ENCODE measurements around the gene TXN2.
A peak's percentile ranks its signal among the peaks of the same experiment; 100 is the strongest.
"Not testable (repeated sequence)": the region's sequence is repeated elsewhere in the genome, so short reads cannot be mapped to it uniquely, and the experiment has no call there.

The TXN2 gene

DNA sequence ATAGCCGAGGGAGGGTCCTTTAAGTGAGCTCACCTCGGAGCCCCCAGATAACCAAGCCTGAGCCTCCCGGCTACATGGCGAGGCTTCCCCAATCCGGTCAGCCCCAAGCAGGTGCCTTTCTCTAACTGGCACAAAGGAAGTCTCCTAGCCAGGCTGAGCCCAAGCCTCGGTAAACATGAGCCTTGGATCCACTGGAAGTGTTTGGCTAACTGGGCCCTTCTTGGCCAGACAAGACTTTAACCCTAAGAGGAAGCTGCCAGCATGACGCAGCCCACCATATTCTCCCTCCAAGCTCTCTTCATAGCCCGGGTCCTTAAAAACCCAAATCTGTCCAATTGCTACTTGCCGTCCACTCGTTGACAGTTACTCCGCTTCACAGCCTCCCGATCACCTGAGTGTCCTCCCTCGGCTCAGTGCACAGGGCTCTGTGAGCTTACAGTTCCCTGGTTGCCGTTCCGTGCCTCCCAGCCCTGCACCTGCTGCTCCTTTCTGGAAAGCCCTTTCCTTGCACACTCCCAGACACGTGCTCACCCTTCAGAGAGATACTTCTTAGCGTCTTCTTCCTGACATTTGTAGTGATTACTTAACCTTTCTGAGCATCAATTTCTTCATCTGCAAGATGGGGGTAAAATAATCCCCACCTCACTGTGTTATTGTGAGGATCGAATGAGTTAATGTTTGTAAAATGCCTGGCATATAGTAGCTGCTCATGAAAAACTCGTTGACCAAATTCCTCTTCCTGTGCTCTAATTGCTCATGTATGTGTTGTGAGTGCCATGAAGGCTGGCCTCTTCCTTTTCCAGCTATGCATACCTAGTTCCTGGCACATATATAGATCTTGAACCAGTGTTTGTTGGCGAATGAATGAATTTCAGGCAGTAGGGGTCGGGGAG is 25.6 kb downstream of the TXN2 start:
- no peak for DNase-seq (ENCODE audit: low read depth in 2 of 2)

DNA sequence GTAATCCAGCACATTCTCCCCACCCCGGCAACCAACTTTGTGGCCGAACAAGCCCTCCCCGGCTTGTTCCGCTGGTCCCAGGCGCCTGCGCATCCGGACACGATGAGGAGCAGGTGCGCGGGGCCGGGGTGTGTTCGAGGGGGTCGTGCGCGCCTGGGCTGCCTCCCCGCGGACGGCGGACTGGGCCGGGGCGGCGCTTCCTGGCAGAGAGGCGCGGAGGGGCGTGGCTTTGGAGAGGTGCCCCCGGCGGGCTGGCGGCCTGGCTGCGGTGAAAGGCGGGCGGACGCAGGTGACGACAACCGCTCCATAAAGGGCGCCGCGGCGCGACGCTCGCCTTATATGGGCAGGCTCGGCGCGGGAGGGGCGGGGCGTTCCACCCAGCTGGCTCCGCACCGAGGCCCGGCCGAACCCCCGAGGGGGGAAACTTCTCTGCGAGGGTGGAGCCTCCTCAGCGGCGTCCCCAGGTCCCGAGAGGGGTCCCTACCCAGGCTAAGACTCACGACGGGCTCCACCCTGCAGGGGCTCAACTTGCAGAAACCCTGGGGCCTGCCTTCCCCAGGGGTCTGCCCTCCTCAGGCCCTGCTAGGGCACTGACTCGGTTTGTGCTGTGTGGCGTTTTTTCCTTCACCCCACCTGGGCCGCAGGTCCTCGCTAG is 26.4 kb downstream of the TXN2 start:
- DNase-seq (ENCODE audit: low read depth in 2 of 2) = peak; percentile 88 to 96

DNA sequence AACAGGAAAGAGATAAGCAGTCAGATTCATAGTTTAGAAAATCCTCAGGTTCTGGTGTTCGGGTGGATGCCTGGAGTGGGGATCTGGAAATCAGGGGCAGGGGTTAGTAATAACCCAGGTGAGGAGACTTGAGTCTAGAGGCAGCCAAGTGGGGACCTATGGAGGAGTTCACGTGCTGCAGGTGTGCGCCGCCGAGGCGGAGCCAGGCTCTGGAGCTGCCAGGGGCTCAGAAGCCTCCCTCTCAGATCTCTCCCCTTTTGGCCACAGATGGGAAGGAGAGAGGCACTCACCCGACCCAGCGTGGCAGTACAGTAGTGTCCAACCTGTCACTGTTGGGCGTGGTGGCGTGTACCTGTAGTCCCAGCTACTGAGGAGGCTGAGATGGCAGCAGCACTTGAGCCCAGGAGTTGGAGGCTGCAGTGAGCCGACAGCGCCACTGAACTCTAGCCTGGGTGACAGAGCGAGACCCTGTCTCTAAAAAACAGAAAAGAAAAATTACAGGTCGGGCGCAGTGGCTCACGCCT is 27.5 kb downstream of the TXN2 start:
- DNase-seq (ENCODE audit: low read depth in 2 of 2) = no peak

DNA sequence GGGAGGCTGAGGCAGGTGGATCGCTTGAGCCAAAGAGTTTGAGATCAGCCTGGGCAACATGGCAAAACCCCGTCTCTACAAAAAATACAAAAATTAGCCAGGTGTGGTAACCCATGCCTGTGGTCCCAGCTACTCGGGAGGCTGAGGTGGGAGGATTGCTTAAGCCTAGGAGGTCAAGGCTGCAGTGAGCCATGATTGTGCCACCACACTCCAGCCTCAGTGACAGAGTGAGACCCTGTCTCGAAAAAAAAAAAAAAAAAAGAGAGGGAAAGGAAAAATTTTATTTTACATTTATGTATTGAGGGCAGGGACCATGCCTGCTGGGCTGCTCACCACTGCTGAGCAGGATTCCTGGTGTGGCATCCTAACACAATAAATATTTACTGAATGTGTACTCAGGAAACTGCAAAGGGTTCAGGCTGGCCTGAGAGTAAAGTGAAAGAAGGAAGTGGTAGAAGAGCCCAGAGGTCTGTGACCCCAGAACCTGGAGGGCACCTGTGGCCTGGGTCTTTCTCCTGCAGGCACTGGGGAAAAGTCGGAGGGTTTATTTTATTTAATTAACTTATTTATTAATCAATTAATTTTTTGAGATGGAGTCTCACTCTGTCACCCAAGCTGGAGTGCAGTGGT is 28.3 kb downstream of the TXN2 start:
- DNase-seq (ENCODE audit: low read depth in 2 of 2) = not testable (repeated sequence)

DNA sequence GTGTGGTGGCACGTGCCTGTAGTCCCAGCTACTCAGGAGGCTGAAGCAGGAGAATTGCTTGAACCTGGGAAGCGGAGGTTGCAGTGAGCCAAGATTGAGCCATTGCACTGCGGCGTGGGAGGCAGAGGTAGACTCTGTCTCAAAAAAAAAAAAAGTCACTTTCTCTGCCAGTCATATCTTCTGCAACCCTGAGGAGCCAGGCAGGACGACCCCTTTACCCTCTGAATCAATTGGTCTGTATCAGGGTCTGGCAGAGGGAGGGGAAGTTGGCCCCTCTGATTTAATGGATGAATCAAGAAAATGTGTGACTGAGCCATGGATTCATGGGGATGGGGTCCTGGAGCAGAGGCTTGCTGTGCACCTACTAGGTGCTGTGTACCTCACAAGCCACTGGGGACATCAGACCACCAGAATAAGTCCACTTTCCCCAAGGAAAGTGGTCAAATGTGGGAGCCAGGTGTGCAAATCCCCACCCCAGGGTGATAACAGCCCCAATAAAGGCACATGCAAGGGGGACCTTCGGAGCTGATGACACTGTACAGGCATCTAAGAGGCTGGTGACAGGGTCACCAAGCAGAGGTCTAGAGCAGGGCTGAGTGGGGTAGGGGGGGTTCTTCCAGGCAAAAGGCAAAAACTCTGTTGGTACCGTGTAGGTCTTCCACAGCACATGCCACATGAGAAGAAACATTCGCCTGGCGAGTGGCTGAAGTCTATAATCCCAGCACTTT is 29.0 kb downstream of the TXN2 start:
- DNase-seq (ENCODE audit: low read depth in 2 of 2) = no peak

DNA sequence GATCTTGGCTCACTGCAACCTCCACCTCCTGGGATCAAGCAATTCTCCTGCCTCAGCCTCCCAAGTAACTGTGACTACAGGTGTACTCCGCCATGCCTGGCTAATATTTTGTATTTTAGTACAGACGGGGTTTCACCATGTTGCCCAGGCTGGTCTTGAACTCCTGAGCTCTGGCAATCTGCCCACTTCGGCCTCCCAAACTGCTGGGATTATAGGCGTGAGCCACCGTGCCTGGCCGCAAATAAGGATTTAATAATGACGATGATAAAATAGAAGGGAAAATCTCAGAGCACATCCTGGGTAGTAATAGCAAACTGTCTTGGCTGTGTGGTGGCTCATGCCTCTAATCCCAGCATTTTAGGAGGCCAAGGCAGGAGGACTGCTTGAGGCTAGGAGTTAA is 30.5 kb downstream of the TXN2 start:
- DNase-seq (ENCODE audit: low read depth in 2 of 2) = not testable (repeated sequence)

DNA sequence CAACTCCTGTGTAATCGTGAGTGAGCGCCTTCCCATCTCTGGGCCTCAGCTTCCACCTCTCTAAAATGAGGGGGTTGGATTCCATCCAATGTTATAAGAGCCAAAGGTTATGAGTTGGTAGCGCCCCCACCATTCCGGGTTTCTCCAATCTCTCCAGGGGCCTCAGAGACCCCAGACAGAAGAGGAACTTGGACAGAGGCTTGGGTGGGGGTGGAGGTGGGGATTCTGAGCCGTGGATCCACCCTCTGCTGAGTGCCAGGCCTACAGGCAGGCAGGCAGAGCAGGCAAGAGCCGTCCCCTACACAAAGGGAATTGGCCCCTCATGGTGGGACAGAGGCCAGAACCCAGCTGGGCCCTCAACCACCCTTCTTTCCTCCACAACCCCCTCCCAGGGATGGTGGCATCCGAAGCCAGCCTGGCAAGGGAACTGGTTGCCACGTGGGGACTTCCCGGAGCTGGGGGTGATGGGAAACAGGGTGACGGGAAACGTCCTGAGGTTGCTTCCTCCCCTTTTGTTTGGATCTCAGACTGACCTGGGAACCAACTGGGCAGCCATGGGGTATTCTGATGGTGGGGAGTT is 31.8 kb downstream of the TXN2 start:
- DNase-seq (ENCODE audit: low read depth in 2 of 2) = no peak

DNA sequence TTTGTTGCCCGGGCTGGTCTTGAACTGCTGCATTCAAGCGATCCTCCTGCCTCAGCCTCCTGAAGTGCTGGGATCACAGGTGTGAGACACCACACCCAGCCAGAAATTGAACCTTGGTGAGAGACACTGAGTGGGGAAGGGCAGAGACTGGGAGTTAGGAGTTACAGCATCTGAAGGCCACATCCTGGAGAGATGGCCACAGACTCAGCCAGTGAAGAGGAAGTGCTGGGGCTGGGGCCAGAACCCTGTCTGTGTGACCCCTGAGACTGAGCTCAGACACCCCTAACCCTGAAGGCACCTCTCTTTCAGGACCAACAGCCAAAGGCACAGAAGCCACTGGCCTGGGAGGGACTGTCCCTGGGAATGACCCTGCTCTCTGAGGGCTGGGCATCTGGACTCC is 33.8 kb downstream of the TXN2 start:
- DNase-seq (ENCODE audit: low read depth in 2 of 2) = no peak

DNA sequence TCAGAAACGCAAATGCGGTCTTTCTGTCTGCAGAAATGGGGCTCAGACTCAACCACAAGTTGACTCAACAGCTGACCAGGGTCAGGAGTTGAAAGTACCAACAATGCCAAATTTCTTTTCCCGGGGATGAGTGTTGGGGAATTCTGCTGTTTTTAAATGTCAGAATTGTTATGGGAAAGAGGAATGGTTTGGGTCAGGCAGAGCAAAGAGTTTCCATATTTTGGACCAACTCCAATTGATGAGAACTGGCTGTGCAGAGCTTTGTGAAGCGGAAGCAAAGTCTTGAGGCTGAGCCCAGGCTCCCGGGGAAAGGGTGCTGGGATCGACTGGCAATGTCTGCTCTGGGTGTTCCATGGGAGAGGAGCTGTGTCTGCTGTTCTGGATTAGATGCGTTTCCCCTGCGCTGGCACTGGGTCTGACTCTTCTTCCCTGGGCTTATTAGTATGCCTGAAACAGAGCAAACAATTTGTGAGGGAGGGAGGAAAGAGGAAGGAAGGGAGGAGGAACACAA is 36.2 kb downstream of the TXN2 start:
- no peak for DNase-seq (ENCODE audit: low read depth in 2 of 2)

DNA sequence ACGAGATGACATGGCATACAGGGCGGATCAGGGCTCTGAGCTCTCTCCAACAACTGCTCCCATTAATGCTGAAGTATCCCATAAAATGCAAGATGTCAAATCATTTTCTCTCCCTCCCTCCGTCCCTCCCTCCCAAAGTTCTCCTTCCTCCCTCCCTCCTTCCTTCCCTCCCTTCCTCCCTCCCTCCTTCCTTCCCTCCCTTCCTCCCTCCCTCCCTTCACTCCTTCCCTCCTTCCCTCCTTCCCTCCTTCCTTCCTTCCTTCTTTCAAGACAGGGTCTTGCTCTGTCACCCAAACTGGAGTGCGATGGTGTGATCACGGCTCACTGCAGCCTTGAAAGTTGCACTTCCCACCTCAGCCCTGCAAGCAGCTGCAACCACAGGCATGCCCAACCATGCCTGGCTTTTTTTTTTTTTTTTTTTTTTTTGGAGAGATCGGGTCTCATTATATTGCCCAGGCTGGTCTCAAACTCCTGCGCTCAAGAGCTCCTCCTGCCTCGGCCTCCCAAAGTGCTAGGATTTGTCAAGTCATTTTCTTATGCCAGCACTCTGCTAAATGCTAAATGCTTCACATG is 38.2 kb downstream of the TXN2 start:
- DNase-seq (ENCODE audit: low read depth in 2 of 2) = no peak

DNA sequence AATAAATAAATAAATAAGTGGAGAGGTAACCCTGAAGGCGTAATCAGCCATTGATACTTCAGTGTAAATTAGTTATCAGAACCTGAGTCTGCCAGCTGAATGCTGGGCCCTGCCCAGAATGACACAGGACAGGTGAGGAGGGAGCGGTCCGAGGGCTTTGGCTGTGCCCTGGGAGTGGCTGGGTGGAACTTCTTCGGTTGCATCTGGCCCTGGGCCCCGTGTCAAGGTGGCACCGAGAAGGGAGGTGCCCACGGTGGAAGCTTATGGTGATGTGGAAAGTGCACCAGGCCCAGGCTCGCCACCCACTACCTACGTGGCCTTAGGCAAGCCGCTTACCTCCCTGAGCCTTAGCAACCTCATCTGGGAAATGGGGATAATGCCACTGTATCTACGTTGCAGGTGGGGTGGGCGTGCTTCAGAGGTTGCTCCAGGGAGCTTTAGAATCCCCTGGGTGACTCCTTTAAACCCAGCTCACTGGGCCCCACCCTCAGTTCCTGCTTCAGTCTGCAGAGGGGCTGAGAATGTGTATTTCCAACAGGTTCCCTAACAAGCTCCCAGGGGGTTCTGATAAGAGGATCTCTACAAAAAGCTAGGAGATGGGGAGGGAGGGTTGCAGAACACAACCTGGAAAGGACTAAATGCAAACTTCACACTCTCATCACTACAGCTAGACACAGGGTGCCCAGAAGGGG is 38.8 kb downstream of the TXN2 start:
- no peak for DNase-seq (ENCODE audit: low read depth in 2 of 2)

DNA sequence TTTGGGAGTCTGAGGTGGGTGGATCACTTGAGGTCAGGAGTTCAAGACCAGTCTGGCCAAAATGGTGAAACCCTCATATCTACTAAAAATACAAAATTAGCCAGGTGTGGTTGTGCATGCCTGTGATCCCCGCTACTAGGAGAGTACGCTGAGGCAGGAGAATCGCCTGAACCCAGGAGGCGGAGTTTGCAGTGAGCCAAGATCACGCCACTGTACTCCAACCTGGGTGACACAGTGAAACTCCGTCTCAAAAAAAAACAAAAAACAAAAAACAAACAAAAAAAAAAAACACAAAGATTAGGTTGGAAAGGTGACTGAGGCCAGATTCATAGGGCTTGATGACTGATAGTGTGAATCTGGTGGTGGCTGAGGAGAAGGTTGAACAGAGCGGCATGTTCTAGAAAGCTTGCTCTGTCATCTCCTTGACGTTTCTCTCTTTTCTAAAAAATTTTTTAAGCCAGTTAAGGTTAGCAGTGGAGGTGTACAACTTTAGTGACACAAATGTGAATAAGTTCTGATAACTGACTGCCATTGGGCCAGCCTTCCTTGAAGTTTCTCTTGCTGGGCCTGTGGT is 40.9 kb downstream of the TXN2 start:
- no peak for DNase-seq (ENCODE audit: low read depth in 2 of 2)

DNA sequence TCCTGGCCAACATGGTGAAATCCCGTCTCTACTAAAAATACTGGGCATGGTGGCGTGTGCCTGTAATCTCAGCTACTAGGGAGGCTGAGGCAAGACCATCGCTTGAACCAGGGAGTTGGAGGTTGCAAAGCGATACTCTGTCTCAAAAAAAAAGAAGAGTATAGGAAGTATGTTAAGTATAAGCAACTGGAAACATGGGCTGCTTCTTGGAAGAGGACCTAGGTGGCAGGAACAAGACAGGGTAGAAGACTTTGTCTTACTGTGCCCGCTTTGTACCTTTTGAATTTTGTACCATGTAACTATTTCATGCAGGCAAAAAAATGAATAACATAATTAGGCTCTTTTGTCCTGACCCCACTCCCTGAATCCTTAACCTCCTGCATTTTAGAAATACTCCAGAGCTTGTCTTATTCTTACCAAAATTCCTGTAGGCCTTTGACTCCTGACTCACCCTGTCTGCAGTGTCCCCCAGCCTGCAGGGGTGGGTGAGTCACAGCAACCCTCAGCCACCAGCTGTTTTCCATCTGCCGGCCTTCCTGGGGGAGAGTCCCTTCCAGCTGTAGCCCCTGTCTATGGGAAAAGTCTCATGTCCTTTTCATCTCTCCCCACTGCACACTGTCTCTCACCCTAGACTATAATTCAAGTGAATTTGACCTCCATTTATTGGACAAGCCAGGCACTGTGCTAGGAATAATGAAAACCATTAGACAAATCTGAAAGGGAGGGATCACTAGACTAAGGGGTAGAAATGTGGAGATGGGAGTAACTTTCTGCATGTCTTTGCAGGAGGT is 41.8 kb downstream of the TXN2 start:
- DNase-seq (ENCODE audit: low read depth in 2 of 2) = no peak

DNA sequence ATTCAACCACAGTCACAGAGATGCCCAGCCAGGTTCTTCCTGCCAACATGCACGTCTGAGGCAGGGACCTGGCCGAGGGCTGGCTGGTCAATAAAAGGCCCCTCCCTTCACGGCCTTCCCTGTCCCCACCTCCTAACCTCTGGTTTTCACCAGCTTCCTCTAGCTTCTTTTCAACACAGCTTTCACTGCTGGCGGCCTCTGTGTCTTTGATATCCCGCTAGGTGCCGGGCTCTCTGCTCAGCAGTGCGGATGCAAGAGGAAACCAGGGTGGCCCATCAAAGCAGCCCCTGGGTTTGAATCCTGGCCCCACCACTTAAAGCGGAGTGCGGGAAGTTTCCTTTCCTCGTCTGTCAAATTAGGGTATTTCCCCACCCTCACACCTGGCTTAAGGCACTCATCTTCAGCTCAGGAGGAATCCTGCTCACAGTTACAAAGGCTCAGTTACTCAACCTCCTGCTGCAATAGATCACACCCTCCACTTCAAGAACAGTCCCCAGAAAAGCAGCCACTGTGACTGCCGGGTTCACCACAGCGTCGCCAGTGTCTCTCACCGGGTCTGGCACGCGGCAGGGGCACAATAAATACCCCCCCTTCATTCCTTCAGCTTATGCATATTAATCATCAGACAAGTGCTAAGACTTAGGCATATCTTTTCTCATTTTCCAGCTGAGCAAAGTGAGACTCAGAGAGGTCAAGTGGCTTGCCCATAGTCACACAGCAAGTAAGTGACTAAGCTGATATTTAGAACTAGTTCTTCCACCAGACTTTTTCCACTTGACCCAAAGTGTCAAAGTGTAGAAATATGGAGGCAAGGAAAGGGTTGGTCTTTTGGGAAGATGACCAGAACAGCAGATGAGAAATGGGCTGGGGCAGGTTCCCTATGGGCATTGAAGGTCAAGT is 45.7 kb downstream of the TXN2 start:
- peak; percentile 34 to 35 for DNase-seq (ENCODE audit: low read depth in 2 of 2)

DNA sequence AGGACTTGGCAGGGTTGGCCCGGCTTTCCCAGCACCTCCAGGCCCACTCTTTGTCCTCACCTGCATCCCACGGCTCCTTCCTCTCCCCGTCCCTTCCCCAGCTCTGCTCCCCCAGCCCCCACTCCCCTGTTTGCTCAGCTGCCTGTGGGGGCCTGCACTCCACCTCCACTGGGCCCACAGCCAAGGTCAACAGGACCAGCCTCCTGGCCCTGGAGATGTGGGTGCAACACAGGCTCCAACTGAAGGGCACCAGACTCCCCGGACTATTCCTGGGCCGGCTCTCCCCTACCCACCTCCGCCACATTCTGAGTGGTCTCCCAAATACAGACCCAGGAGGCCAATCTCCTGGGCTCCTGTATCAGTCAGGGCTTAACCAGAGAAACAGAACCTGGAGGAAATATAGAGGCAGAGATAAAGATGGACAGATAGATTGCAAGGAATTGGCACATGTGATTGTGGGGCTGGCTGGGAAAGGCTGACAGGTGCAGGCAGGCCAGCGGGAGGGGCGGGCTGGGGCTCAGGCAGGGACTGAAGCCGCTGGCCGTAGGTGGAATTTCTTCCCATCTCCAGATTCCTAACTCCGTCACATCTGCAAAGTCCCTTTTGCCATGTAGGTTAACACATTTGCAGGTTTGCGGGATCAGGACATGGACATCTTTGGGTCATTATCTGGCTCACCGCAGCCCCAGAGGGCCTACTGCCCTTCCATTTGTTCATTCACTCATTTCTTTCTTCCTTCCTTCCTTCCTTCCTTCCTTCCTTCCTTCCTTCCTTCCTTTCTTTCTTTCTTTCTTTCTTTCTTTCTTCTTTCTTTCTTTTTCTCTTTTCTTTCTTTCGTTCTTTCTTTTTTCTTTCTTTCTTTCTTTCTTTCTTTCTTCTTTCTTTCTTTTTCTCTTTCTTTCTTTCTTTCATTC is 47.9 kb downstream of the TXN2 start:
- no peak for DNase-seq (ENCODE audit: low read depth in 2 of 2)

DNA sequence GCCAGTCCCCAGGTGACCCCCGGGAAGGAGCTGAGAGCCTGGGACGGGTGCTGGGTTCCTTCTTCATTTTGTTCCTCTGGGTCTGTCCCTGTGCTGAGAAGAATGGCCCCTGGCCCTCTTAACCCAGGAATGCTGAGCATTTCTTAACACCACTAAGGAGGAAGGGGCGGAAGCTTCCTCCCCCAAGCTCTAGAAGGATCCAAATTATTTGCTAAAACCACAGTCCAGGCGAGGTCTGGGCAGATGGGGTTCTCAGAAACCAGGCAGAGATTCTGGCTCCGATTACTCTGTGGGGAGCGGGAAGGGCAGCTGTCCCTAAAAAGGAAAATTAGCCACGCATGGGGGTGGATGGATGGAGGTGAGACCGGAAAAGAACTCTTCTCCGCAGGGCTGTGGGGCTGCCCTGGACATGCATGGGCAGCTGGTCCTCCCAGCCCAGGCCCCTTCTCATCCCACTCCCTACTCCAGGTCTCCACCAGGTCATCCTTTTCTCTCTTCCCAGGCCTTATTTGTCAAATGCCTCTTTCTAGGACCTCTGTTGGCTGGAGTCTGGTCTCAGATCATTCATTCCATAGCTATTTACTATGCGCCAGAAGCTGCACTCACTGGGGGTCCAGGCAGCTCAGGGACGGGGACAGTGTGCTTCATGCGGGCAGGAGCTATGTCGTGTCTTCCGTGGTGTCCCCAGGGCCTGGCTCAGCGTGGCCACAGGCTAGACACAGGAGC is 48.7 kb downstream of the TXN2 start:
- DNase-seq (ENCODE audit: low read depth in 2 of 2) = no peak
